OCI-LY7 (cell line): Measurements from ENCODE around the gene IER5L. TPM values are rescaled to one million over a fixed set of nuclear protein-coding genes. Genes with fewer than 3 reads are reported as not detected.

Experiments used
- BruUV-seq: library from RNA; stranded (reverse); fragments of 400-500 nt; replicated peaks from 2 replicates; lab custom pipeline; 2021; lab: Mats Ljungman, UMichigan
- CTCF ChIA-PET: fragments of 300-600 bp; sonication (Branson Sonifier 250); formaldehyde crosslinking; loops from one replicate; lab custom pipeline; 2022; ENCODE audit warnings: antibody characterized with exemption; ENCODE audit not compliant: unreplicated experiment; lab: Charles Lee
- POLR2A ChIA-PET: fragments of 300-600 bp; sonication (Branson Sonifier 250); formaldehyde crosslinking; loops from one replicate; lab custom pipeline; 2022; ENCODE audit warnings: antibody characterized with exemption; lab: Charles Lee
- DNase-seq: peaks from one replicate; pipeline ENCODE4 v3.0.0-alpha.2; 2015; ENCODE audit warnings: low spot score
- H2AFZ ChIP-seq: fragments of 200-600 bp; sonication (generic), shearing (Covaris generic); 2 replicates; pipeline ENCODE4 v1.6.1; 2014; ENCODE audit warnings: mild to moderate bottlenecking, antibody characterized with exemption, low read length, moderate library complexity
- H3K27ac ChIP-seq: fragments of 200-600 bp; sonication (generic); 2 replicates; pipeline ENCODE4 v1.5.1; 2014; ENCODE audit warnings: mixed run types, low read depth, mild to moderate bottlenecking, moderate library complexity, low read length, inconsistent platforms; ENCODE audit not compliant: poor library complexity, severe bottlenecking
- H3K36me3 ChIP-seq: fragments of 200-600 bp; sonication (generic); 2 replicates; pipeline ENCODE4 v1.6.1; 2014; ENCODE audit warnings: mild to moderate bottlenecking, antibody characterized with exemption, low read length, moderate library complexity, mixed read lengths; ENCODE audit not compliant: insufficient read depth
- H3K4me1 ChIP-seq: fragments of 200-600 bp; sonication (generic); 2 replicates; pipeline ENCODE4 v1.5.1; 2014; ENCODE audit warnings: mild to moderate bottlenecking, low read length; ENCODE audit not compliant: insufficient read depth, poor library complexity, severe bottlenecking
- H3K4me2 ChIP-seq: fragments of 200-600 bp; sonication (generic); 2 replicates; pipeline ENCODE4 v1.6.1; 2014; ENCODE audit warnings: mild to moderate bottlenecking, low read length
- H3K4me3 ChIP-seq: fragments of 200-600 bp; sonication (generic); 2 replicates; pipeline ENCODE4 v1.5.1; 2014; ENCODE audit warnings: mild to moderate bottlenecking, low read depth, low read length; ENCODE audit not compliant: poor library complexity, severe bottlenecking
- H3K79me2 ChIP-seq: fragments of 200-600 bp; sonication (generic); 2 replicates; pipeline ENCODE4 v1.6.1; 2016; ENCODE audit warnings: low read depth, mild to moderate bottlenecking, low read length, moderate library complexity, mixed read lengths; ENCODE audit not compliant: insufficient read depth
- H3K9me2 ChIP-seq: fragments of 200-600 bp; sonication (generic); 2 replicates; pipeline ENCODE4 v1.6.1; 2016; ENCODE audit warnings: mild to moderate bottlenecking, low read length, mixed read lengths; ENCODE audit not compliant: insufficient read depth
- H3K9me3 ChIP-seq: fragments of 200-600 bp; sonication (generic); 2 replicates; pipeline ENCODE4 v1.6.1; 2014; ENCODE audit warnings: mild to moderate bottlenecking, mixed run types, low read length, mixed read lengths
- H4K20me1 ChIP-seq: fragments of 200-600 bp; sonication (generic); 2 replicates; pipeline ENCODE4 v1.6.1; 2014; ENCODE audit warnings: mild to moderate bottlenecking, antibody characterized with exemption, low read length, moderate library complexity, mixed read lengths; ENCODE audit not compliant: insufficient read depth
- CTCF ChIP-seq: fragments of 200-600 bp; sonication (generic); conservative IDR thresholded peaks from 2 replicates; pipeline ENCODE4 v1.5.1; 2014; ENCODE audit warnings: mild to moderate bottlenecking, antibody characterized with exemption, low read length, moderate library complexity, mixed read lengths
- EZH2phosphoT487 ChIP-seq: fragments of 200-600 bp; sonication (generic); IDR thresholded peaks from 2 replicates; pipeline ENCODE4 v1.6.1; 2018; ENCODE audit warnings: low read depth, borderline replicate concordance, mild to moderate bottlenecking, mixed run types, antibody characterized with exemption, low read length, moderate library complexity, mixed read lengths
- intact Hi-C: fragments of 100-400 bp; cut with micrococcal nuclease; formaldehyde crosslinking; loops from one replicate; pipeline ENCODE4 v1.10.0; 2022; ENCODE audit not compliant: unreplicated experiment
- total RNA-seq, 2 experiments: library from RNA; depleted of rRNA in 1 of 2; stranded (reverse); fragments of >200 nt in 1 of 2; shearing (Covaris generic) in 1 of 2; gene quantifications; 2 replicates each; pipeline ENCODE4 v1.2.3, GENCODE V29; 2014 to 2022

The IER5L gene
- total RNA-seq, 2 experiments from 2014 or later: 2.8 to 21.2 TPM

GRCh38 chr9:129128689-129129088, 49.4 kb downstream of the IER5L start:
- H3K4me3 ChIP-seq: no peak overlapping the region
- POLR2A ChIA-PET: no interaction called here
- no peaks in the 10 kb centered on the region for H3K4me1 ChIP-seq
- TF ChIP-seq EZH2phosphoT487: no peak
- no peak for TF ChIP-seq CTCF
- H3K9me2 ChIP-seq: no peaks in the 10 kb centered on the region
- H4K20me1 ChIP-seq: no peaks in the 10 kb centered on the region
- no peak for DNase-seq
- no peaks in the 10 kb centered on the region for H3K79me2 ChIP-seq
- intact Hi-C loops: no loop called here
- peaks cover 79% of the 10 kb centered on the region for H3K36me3 ChIP-seq
- no peaks in the 10 kb centered on the region for H3K9me3 ChIP-seq
- H3K27ac ChIP-seq: no peak overlapping the region
- no peak overlapping the region for H2AFZ ChIP-seq
- CTCF ChIA-PET: no interaction called here
- no TSS peak for BruUV-seq
- H3K4me2 ChIP-seq: no peak overlapping the region

GRCh38 chr9:129126749-129127618, 51.1 kb downstream of the IER5L start:
- CTCF ChIA-PET: interaction anchor here (0.5 kb wide), 1 partner anchor 16 kb away, joined by 3 read pairs; no protein-coding TSS in a partner anchor
- H3K9me2 ChIP-seq: no peaks in the 10 kb centered on the region
- DNase-seq: no peak
- H3K79me2 ChIP-seq: no peaks in the 10 kb centered on the region
- TF ChIP-seq CTCF: no peak
- TF ChIP-seq EZH2phosphoT487: no peak
- H3K9me3 ChIP-seq: no peaks in the 10 kb centered on the region
- no peaks in the 10 kb centered on the region for H4K20me1 ChIP-seq
- no peak overlapping the region for H3K4me3 ChIP-seq
- no peak overlapping the region for H2AFZ ChIP-seq
- no peak overlapping the region for H3K4me2 ChIP-seq
- no peaks in the 10 kb centered on the region for H3K4me1 ChIP-seq
- intact Hi-C loops: no loop called here
- peaks cover 80% of the 10 kb centered on the region for H3K36me3 ChIP-seq
- no TSS peak for BruUV-seq
- POLR2A ChIA-PET: no interaction called here
- no peak overlapping the region for H3K27ac ChIP-seq

Other genes starting within 250 kb of the IER5L start
- gene DOLK, start 230.7 kb downstream of the IER5L start, total RNA-seq (2014; rRNA removed; shearing (Covaris generic)): 9.6 and 11.2 TPM in 2 replicates
- 5.1 and 5.8 TPM in 2 replicates for gene DOLK, start 230.7 kb downstream of the IER5L start, total RNA-seq (2022)
- 70.5 and 73.6 TPM in 2 replicates for gene NUP188, start 230.6 kb downstream of the IER5L start, total RNA-seq (2014; rRNA removed; shearing (Covaris generic))
- gene NUP188, start 230.6 kb downstream of the IER5L start, total RNA-seq (2022): 83.8 and 91.6 TPM in 2 replicates
- 58.4 and 73.6 TPM in 2 replicates for gene SH3GLB2, start 149.9 kb downstream of the IER5L start, total RNA-seq (2014; rRNA removed; shearing (Covaris generic))
- gene SH3GLB2, start 149.9 kb downstream of the IER5L start, total RNA-seq (2022): 92.6 and 95.8 TPM in 2 replicates
- 27.7 and 29.2 TPM in 2 replicates for gene MIGA2, start 141.6 kb downstream of the IER5L start, total RNA-seq (2014; rRNA removed; shearing (Covaris generic))
- gene MIGA2, start 141.6 kb downstream of the IER5L start, total RNA-seq (2022): 36.9 and 37.7 TPM in 2 replicates
- gene DOLPP1, start 97.2 kb downstream of the IER5L start, total RNA-seq (2014; rRNA removed; shearing (Covaris generic)): 15.1 and 16.9 TPM in 2 replicates
- gene DOLPP1, start 97.2 kb downstream of the IER5L start, total RNA-seq (2022): 13.5 and 16.9 TPM in 2 replicates
- gene CRAT, start 67.5 kb downstream of the IER5L start, total RNA-seq (2014; rRNA removed; shearing (Covaris generic)): 0.26 and 1.8 TPM in 2 replicates
- 5.3 and 6.5 TPM in 2 replicates for gene CRAT, start 67.5 kb downstream of the IER5L start, total RNA-seq (2022)
- 106 and 109 TPM in 2 replicates for gene PTPA, start 66.8 kb downstream of the IER5L start, total RNA-seq (2014; rRNA removed; shearing (Covaris generic))
- 95.8 and 111 TPM in 2 replicates for gene PTPA, start 66.8 kb downstream of the IER5L start, total RNA-seq (2022)